GM18909 (cell line): ENCODE measurements around the gene GRK5.
A peak's percentile ranks its signal among the peaks of the same experiment; 100 is the strongest.

ENCODE experiments used
- ATAC-seq: cut with Tn5 transposase; IDR thresholded peaks from one replicate; pipeline ENCODE4 v1.9.1; 2021; ENCODE audit warnings: mild to moderate bottlenecking; ENCODE audit not compliant: unreplicated experiment, poor library complexity

Gene GRK5

DNA sequence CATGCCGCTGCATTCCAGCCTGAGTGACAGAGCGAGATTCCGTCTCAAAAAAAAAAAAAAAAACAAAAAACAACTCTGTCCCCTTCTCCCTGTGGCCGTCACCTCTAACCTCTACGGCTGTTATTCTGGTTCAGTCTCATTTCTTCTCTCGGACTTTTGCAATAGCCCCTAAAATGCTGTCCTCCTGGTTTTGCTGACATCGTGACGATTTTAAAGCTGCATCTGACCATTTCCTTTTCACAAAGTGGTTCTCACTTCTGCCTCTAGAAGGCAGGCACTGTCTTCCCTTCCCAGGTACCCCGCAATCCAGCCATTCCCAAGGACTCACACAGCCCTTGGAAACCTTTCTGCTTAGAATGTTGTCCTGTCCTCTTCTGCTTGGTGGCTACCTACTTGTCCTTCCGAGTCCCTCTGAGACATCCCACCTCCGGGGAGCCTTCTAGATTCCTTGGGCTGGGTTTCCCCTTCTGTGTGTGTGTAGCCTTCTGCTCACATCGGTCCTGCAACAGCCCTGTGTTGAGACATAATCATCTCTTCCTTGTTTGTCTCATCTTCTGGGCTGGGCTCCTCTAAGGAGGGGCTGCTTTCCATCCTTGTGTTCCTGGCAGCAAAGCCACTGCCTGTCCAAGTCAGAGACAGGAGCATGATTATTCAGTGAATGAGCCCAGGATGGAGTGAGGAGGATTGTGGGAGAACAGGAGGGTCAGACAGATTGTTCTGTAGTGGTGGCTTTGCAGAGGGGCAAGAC lies 83.1 kb downstream of the GRK5 start:
- ATAC-seq = no peak

- no peak for ATAC-seq
These were observed 84.0 kb downstream of the GRK5 start for GRCh38 chr10:119291223-119291900.

DNA sequence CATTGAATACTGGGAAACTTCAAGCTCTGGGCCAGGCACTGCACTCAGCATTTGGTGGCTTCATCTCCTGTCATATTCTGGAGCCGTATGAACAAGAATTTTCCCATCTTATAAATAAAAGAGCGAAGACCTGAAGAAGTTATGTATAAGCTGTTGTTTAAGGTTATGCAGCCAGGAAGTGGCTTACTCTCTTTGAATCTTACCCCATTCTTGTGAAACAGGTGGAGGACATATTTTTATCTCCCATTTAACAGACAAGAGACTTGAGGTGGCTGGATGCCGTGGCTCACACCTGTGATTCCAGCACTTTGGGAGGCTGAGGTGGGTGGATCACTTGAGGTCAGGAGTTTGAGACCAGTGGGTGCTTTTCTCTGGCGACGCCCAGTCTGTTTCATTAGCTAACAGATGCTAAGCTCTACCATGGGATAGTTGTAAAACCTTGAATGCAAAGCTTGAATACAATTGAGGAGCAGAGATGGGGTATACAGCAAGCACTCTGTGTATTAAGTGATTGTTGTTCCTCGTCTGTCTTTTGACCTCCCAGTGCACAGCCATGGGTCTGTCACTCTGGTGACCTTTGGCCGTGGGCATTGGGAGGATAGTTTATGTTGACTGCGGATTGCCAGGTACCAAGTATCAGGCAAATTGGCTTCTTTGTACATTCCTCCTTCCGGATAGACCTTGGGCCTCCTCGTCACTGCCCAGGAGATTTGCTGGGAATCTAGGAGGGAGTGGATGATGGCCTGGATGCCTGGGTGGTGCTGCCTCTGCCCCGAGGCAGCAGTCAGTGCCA lies 85.8 kb downstream of the GRK5 start:
- no peak for ATAC-seq

GRCh38 chr10:119296703-119297102 lies 89.3 kb downstream of the GRK5 start:
- ATAC-seq = no peak

GRCh38 chr10:119297207-119297968 lies 90.0 kb downstream of the GRK5 start:
- no peak for ATAC-seq

GRCh38 chr10:119298810-119299209 lies 91.4 kb downstream of the GRK5 start:
- no peak for ATAC-seq

DNA sequence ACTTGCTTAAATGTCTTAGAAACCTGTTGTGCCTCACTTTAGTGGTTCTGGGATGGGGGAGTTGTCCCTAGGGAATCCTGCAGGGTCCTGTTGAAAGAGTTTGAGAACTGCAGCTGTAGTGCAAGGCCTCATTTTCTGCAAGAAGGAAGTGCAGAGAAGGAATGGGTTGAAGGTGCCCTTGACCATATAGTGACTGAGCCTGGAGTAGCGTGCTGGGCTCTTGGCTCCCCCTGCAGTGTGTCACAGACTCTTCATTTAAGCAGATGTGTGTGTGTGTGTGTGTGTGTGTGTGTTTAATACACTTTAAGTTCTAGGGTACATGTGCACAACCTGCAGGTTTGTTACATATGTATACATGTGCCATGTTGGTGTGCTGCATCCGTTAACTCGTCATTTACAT lies 92.2 kb downstream of the GRK5 start:
- ATAC-seq = no peak

DNA sequence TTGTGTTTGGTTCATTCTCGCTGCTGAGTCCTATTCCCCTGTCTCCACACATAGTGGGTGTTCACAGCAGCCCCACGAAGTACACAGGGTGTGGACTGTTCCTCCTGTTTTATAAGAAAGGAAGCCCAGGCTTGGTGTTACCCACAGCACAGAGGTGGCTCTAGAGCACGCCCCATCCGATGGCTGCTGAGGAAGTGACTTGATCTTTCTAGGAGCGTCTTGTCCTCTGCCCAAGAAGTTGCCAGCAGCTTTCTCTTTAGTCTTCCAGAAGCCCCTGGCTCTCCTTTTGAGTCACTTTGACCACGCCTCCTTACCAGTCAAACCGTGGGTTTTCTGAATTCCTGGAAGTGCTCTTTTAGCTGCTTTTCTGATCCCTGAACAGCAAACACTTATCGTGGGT lies 94.0 kb downstream of the GRK5 start:
- ATAC-seq = peak; percentile 35

- ATAC-seq = no peak
These were observed 94.8 kb downstream of the GRK5 start for GRCh38 chr10:119302172-119302571.

DNA sequence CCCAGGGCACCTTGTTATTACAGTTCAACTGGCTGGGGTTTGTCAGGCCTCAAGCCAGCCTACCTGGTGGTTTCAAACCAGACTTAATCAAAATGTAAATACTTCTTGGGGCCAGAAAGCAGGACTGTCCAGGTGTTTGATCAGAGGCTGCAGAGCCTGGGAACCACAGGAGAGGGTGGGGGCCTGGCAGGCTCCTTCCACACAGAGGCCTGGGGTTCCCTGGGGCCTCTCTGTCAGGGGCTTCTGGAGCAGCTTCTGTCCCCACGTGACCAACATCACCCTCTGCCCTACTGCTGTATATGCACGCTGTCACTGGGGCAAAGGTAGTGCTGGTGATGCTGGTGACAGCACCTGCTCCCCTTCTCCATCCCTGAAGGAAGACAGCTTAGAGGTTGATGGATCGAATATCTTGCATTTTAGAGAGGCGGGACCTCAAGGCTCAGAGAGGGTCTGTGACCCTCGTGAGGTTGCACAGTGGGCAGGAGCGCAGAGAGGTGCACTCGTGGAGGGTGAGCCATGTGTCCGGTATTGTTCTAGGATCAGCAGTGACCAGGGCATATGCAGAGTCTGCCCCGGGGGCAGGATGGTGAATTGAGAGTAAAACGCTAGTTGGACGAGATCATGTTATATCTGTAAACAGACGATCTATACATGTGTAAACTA lies 95.4 kb downstream of the GRK5 start:
- no peak for ATAC-seq

DNA sequence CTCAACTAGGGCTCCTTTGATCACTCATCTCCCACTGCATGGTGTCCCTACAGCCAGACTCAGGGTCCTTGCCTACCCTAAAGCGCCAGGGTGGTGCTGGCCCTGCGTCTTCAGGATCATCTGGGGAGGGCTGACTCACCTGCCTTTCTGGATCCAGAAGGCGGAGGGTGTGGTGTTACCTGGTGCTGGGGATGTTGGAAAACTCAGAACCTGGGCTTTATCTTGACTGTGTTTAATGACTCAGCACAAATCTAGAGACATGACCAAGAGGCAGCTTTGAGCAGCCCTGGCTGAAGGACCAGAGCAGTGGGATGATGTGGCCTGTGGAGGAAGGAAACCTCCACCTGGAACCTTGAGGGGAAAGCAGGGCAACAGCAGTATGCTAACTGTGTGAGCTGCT lies 96.5 kb downstream of the GRK5 start:
- no peak for ATAC-seq

DNA sequence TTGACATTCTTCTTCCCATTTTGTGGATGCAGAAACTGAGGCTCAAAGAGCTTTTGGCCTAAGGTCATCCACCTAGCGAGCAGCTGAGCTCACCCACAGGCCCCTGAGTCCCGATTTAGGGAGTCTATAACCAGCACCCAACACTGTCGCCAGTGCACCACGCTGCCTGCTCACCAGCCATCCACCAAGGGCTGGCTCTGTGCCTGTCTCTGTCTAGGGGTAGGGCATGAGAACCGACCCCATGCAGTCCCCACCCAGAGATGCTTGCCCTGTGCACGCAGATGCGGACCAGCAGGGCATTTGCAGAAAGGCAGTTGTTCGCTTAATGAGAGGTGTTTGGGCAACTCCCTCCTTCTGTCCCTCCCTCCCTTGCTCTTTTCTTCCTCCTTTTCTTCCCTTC lies 97.2 kb downstream of the GRK5 start:
- ATAC-seq = no peak

DNA sequence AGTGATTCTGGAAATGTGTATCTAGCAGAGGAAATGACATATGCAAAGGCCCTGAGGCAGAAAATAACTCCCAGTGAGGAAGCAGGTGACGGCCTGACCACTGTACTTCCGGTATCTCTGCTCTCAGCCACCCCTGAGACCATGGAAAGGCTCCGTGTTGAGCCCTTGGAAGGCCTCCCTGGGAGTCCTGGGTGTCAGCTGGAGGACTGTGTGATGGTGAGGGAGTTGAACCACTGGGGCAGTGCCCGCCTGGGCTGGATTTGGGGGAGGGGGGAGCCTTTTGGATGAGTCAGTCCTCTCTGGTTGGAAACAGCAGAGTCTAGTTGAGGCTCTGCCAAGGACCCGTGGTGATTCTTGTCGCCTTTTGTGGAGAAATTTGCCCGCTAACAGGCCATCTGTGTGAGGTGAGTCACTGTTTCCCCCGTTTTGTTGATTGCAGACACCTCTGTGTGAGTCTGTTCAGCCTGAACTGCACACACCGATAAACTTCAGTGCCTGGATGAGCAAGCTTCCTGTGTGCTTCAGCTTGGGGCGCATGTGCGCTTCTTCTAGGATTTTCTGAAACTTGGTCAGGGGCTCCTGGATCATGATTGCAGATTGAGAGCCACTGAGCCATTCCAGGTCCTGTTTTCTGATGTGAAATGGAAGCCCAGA lies 98.6 kb downstream of the GRK5 start:
- ATAC-seq = peak; percentile 62

GRCh38 chr10:119306514-119306951 lies 99.2 kb downstream of the GRK5 start:
- ATAC-seq = peak; percentile 76

GRCh38 chr10:119306986-119307392 lies 99.6 kb downstream of the GRK5 start:
- ATAC-seq = no peak

DNA sequence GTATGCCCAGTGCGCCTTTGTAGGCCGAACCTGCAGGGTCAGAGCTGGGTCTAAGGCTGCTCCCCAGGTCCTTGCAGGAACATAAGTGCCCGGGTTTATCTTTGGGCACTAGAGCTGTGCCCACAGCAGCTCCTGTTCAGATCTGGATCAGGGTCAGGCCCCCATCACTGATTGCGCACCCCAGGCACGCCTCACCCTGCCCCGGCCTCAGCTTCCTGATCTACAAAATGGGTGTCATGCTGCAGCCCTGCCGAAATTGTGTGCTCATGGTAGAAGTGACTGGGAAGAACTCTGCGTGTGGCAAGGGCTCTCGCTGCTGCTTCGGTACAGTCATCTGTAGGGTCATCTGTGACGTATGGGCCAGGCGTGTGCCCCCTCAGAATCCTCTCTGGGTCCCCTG lies 100.7 kb downstream of the GRK5 start:
- ATAC-seq = no peak

- ATAC-seq = no peak
These were observed 101.4 kb downstream of the GRK5 start for GRCh38 chr10:119308551-119309422.

GRCh38 chr10:119309423-119309770 lies 102.0 kb downstream of the GRK5 start:
- ATAC-seq = no peak

- no peak for ATAC-seq
These were observed 103.4 kb downstream of the GRK5 start for GRCh38 chr10:119310806-119311205.
